Stimulated activated CD4-positive, alpha-beta T cell treated with anti-CD3 and anti-CD28 coated beads, Interleukin-1b, Interleukin-23, amount 100 ng/mL, for 24 hours (primary cell): ENCODE data around the gene PBOV1.
"Not testable (repeated sequence)": the region's sequence is repeated elsewhere in the genome, so short reads cannot be mapped to it uniquely, and the experiment has no call there.

Experiments used
- DNase-seq, 4 experiments: peaks; one replicate each; pipeline ENCODE4 v3.0.0-alpha.2; 2020; ENCODE audit warnings: low read depth in 4 of 4, low spot score in 1 of 4

The PBOV1 gene

GRCh38 chr6:138238368-138238767 is 20.1 kb upstream of the PBOV1 start:
- no peak for DNase-seq

- DNase-seq, result no peak
Observed at GRCh38 chr6:138237463-138237862, 19.2 kb upstream of the PBOV1 start.

- no peak for DNase-seq
Observed at GRCh38 chr6:138235693-138236092, 17.4 kb upstream of the PBOV1 start.

GRCh38 chr6:138235205-138235604 is 16.9 kb upstream of the PBOV1 start:
- DNase-seq, result no peak

GRCh38 chr6:138234363-138234762 is 16.1 kb upstream of the PBOV1 start:
- no peak for DNase-seq

- DNase-seq, result no peak
Observed at GRCh38 chr6:138231381-138231886, 13.1 kb upstream of the PBOV1 start.

- DNase-seq, result no peak
Observed at GRCh38 chr6:138230759-138231380, 12.6 kb upstream of the PBOV1 start.

GRCh38 chr6:138230221-138230620 is 11.9 kb upstream of the PBOV1 start:
- no peak for DNase-seq

- no peak for DNase-seq
Observed at GRCh38 chr6:138229663-138230179, 11.4 kb upstream of the PBOV1 start.

- no peak for DNase-seq
Observed at GRCh38 chr6:138229072-138229471, 10.8 kb upstream of the PBOV1 start.

GRCh38 chr6:138227316-138227781 is 9.1 kb upstream of the PBOV1 start:
- no peak for DNase-seq

- no peak for DNase-seq
Observed at GRCh38 chr6:138226700-138227315, 8.5 kb upstream of the PBOV1 start.

- DNase-seq, result no peak
Observed at GRCh38 chr6:138225953-138226352, 7.7 kb upstream of the PBOV1 start.

GRCh38 chr6:138222901-138223546 is 4.7 kb upstream of the PBOV1 start:
- DNase-seq, result no peak

GRCh38 chr6:138219901-138220300 is 1.6 kb upstream of the PBOV1 start:
- DNase-seq, result no peak

- no peak for DNase-seq
Observed at GRCh38 chr6:138219398-138219797, 1.1 kb upstream of the PBOV1 start.

GRCh38 chr6:138215093-138215782 is 3.1 kb downstream of the PBOV1 start:
- DNase-seq, result no peak

- not testable (repeated sequence) for DNase-seq
Observed at GRCh38 chr6:138212530-138212929, 5.8 kb downstream of the PBOV1 start.

GRCh38 chr6:138211601-138212000 is 6.7 kb downstream of the PBOV1 start:
- DNase-seq, result no peak

- no peak for DNase-seq
Observed at GRCh38 chr6:138211048-138211581, 7.2 kb downstream of the PBOV1 start.

- DNase-seq, result no peak
Observed at GRCh38 chr6:138206862-138207261, 11.4 kb downstream of the PBOV1 start.
